Endothelial cell (in vitro differentiated cells): ENCODE data around the gene DAAM1. TPM values are rescaled to one million over a fixed set of nuclear protein-coding genes. Genes with fewer than 3 reads are reported as not detected.

ENCODE experiments used
- DNase-seq: peaks from one replicate; pipeline ENCODE4 v3.0.0; 2021; ENCODE audit warnings: low spot score
- H3K27ac Mint-ChIP-seq: one replicate; pipeline ENCODE4 v1.8.0; 2021; ENCODE audit warnings: mixed read lengths, inconsistent platforms; ENCODE audit not compliant: unreplicated experiment
- H3K27me3 Mint-ChIP-seq: one replicate; pipeline ENCODE4 v1.8.0; 2021; ENCODE audit warnings: mild to moderate bottlenecking, moderate library complexity, mixed read lengths, inconsistent platforms; ENCODE audit not compliant: unreplicated experiment
- H3K36me3 Mint-ChIP-seq: one replicate; pipeline ENCODE4 v1.8.0; 2021; ENCODE audit warnings: mild to moderate bottlenecking, low read depth, mixed read lengths, inconsistent platforms; ENCODE audit not compliant: unreplicated experiment
- H3K4me1 Mint-ChIP-seq: one replicate; pipeline ENCODE4 v1.8.0; 2021; ENCODE audit warnings: mild to moderate bottlenecking, mixed read lengths, inconsistent platforms; ENCODE audit not compliant: unreplicated experiment
- H3K4me3 Mint-ChIP-seq: one replicate; pipeline ENCODE4 v1.8.0; 2021; ENCODE audit warnings: mild to moderate bottlenecking, mixed read lengths, inconsistent platforms; ENCODE audit not compliant: unreplicated experiment
- H3K9me3 Mint-ChIP-seq: one replicate; pipeline ENCODE4 v1.8.0; 2021; ENCODE audit warnings: mixed read lengths, inconsistent platforms; ENCODE audit not compliant: unreplicated experiment
- CTCF ChIP-seq: fragments of 200-600 bp; sonication (generic); IDR thresholded peaks from one replicate; pipeline ENCODE4 v1.5.0; 2021; ENCODE audit warnings: antibody characterized with exemption; ENCODE audit not compliant: unreplicated experiment
- total RNA-seq: library from RNA; stranded (reverse); fragmentation: NEBNext Ultra II Directional; extraction: Animal tissue kit (Norgen Biotek cat#: 25700); gene quantifications from one replicate; pipeline ENCODE4 v1.2.1, GENCODE V29; 2021; ENCODE audit not compliant: unreplicated experiment

DAAM1 gene
- total RNA-seq, 1 donor from 2014 or later: 103 TPM

GRCh38 chr14:59269466-59269865 is 81.0 kb downstream of the DAAM1 start:
- DNase-seq: no peak
- Mint-ChIP-seq H3K4me3 (no peak overlapping the region), H3K9me3 (no peaks in the 10 kb centered on the region), H3K36me3 (peaks cover 29% of the 10 kb centered on the region), H3K27ac (no peak overlapping the region), H3K4me1 (peaks cover 3% of the 10 kb centered on the region), H3K27me3 (no peaks in the 10 kb centered on the region)
- TF ChIP-seq CTCF: no peak

- Mint-ChIP-seq H3K9me3 (no peaks in the 10 kb centered on the region), H3K4me3 (no peak overlapping the region), H3K4me1 (peaks cover 3% of the 10 kb centered on the region), H3K27me3 (no peaks in the 10 kb centered on the region), H3K27ac (no peak overlapping the region), H3K36me3 (peaks cover 17% of the 10 kb centered on the region)
- no peak for DNase-seq
- TF ChIP-seq CTCF: no peak
These were observed 82.8 kb downstream of the DAAM1 start for GRCh38 chr14:59271256-59271655.

GRCh38 chr14:59271734-59272133 is 83.3 kb downstream of the DAAM1 start:
- Mint-ChIP-seq H3K4me3 (no peak overlapping the region), H3K27me3 (no peaks in the 10 kb centered on the region), H3K9me3 (no peaks in the 10 kb centered on the region), H3K36me3 (peaks cover 15% of the 10 kb centered on the region), H3K27ac (no peak overlapping the region), H3K4me1 (peaks cover 3% of the 10 kb centered on the region)
- TF ChIP-seq CTCF: no peak
- DNase-seq: no peak

GRCh38 chr14:59272633-59273032 is 84.2 kb downstream of the DAAM1 start:
- H3K4me3 Mint-ChIP-seq: no peak overlapping the region
- H3K4me1 Mint-ChIP-seq: peaks cover 5% of the 10 kb centered on the region
- no peak overlapping the region for H3K27ac Mint-ChIP-seq

GRCh38 chr14:59273737-59274136 is 85.3 kb downstream of the DAAM1 start:
- Mint-ChIP-seq H3K36me3 (peaks cover 6% of the 10 kb centered on the region), H3K9me3 (no peaks in the 10 kb centered on the region), H3K4me3 (no peak overlapping the region), H3K27me3 (no peaks in the 10 kb centered on the region), H3K27ac (no peak overlapping the region), H3K4me1 (peaks cover 7% of the 10 kb centered on the region)
- no peak for TF ChIP-seq CTCF
- no peak for DNase-seq

More at GRCh38 chr14:59272633-59273032, 84.2 kb downstream of the DAAM1 start:
- H3K27me3 Mint-ChIP-seq: no peaks in the 10 kb centered on the region
- H3K9me3 Mint-ChIP-seq: no peaks in the 10 kb centered on the region
- DNase-seq: no peak
- TF ChIP-seq CTCF: no peak
- peaks cover 12% of the 10 kb centered on the region for H3K36me3 Mint-ChIP-seq
